ENCODE data around the gene AGER.

The AGER gene

DNA sequence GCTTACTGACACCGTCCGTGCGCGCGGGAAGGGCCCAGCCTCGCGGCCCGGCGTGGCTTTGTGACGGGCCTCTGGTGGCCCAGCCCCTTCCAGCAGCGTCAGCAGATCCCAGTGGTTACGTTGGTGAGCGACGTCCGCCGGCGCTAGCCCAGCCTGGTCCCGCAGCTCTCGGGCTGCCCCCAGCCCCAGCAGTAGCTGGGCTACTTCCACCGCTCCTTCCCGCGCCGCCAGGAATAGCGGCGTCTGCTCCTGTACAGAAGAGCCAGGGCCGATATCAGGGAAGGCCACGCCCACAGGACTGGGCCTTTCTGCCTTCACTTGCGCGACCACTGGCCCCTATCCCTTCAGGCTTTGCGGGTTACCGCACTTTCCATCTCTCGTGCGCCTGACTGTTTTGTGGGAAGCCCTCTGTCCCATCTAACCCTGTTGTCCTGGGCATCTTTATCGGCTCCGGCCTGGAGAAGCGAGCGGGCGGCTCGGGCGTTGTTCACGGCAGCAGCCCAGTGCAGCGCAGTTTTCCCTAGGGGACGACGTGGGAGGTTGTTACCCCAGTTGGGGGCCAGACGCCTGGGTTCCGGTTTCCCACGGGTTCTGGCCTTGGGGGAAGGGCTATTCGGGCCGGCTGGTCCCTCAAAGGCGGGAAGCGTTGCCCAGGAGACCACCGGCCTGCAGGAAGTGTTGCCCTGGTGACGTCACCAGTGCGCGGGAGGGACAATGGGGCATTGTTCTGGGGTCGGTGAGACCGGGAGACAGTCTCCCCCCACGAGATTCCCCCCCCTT lies 12.0 kb upstream of the AGER start:
- POLR2A ChIA-PET: interaction anchor here (0.6 to 2.3 kb wide), 21 partner anchors 9 to 775 kb away, joined by 3 to 28 read pairs (median 6); partner anchors contain the start of genes AGPAT1, ATF6B, DXO and FKBPL
- peak overlapping the region; percentile 72 for H3K4me3 ChIP-seq (ENCODE audit: low read depth, low read length)
- peaks cover 4% of the 10 kb centered on the region for H3K4me1 ChIP-seq (ENCODE audit: control insufficient read depth, insufficient read depth, low read length)
- peak overlapping the region; percentile 97 for H3K27ac ChIP-seq (ENCODE audit: extremely low read depth, low read depth, low read length)
- CTCF ChIA-PET: interaction anchor here (0.5 to 2.2 kb wide), 21 partner anchors 8 to 441 kb away, joined by 3 to 25 read pairs (median 5); partner anchors contain the start of genes ATF6B and HLA-DQA1
- no peaks in the 10 kb centered on the region for H3K9me3 ChIP-seq (ENCODE audit: control insufficient read depth, insufficient read depth, low read depth, low read length)
- no peaks in the 10 kb centered on the region for H3K36me3 ChIP-seq (ENCODE audit: control insufficient read depth in 2 of 2, insufficient read depth in 1 of 2, low read length in 2 of 2)
- no peak for TF ChIP-seq ZNF791 (tag by site-specific recombination; IDR thresholded peaks at IDR 0.05)
- TF ChIP-seq, protein P1, sequence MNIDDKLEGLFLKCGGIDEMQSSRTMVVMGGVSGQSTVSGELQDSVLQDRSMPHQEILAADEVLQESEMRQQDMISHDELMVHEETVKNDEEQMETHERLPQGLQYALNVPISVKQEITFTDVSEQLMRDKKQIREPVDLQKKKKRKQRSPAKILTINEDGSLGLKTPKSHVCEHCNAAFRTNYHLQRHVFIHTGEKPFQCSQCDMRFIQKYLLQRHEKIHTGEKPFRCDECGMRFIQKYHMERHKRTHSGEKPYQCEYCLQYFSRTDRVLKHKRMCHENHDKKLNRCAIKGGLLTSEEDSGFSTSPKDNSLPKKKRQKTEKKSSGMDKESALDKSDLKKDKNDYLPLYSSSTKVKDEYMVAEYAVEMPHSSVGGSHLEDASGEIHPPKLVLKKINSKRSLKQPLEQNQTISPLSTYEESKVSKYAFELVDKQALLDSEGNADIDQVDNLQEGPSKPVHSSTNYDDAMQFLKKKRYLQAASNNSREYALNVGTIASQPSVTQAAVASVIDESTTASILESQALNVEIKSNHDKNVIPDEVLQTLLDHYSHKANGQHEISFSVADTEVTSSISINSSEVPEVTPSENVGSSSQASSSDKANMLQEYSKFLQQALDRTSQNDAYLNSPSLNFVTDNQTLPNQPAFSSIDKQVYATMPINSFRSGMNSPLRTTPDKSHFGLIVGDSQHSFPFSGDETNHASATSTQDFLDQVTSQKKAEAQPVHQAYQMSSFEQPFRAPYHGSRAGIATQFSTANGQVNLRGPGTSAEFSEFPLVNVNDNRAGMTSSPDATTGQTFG (tag by site-specific recombination; IDR thresholded peaks at IDR 0.05; ENCODE audit: borderline replicate concordance): no peak
- no peak for TF ChIP-seq ZNF558 (tag by site-specific recombination; IDR thresholded peaks at IDR 0.05)
- peak; percentile 87 for TF ChIP-seq ZFHX2 (tag by site-specific recombination; conservative IDR thresholded peaks at IDR 0.05)
- TF ChIP-seq ZNF560 (tag by site-specific recombination; IDR thresholded peaks at IDR 0.05; ENCODE audit: borderline replicate concordance): no peak
- TF ChIP-seq ZNF571 (tag by site-specific recombination; IDR thresholded peaks at IDR 0.05): no peak
- TF ChIP-seq, protein P2, sequence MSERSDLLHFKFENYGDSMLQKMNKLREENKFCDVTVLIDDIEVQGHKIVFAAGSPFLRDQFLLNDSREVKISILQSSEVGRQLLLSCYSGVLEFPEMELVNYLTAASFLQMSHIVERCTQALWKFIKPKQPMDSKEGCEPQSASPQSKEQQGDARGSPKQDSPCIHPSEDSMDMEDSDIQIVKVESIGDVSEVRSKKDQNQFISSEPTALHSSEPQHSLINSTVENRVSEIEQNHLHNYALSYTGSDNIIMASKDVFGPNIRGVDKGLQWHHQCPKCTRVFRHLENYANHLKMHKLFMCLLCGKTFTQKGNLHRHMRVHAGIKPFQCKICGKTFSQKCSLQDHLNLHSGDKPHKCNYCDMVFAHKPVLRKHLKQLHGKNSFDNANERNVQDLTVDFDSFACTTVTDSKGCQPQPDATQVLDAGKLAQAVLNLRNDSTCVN (tag by site-specific recombination; optimal IDR thresholded peaks at IDR 0.05): peak; percentile 97
- TF ChIP-seq, protein P3, sequence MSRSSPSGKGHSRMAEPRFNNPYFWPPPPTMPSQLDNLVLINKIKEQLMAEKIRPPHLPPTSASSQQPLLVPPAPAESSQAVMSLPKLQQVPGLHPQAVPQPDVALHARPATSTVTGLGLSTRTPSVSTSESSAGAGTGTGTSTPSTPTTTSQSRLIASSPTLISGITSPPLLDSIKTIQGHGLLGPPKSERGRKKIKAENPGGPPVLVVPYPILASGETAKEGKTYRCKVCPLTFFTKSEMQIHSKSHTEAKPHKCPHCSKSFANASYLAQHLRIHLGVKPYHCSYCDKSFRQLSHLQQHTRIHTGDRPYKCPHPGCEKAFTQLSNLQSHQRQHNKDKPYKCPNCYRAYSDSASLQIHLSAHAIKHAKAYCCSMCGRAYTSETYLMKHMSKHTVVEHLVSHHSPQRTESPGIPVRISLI (tag by site-specific recombination; IDR thresholded peaks at IDR 0.05): no peak
- TF ChIP-seq SP2 (tag by site-specific recombination; IDR thresholded peaks at IDR 0.05): peak; percentile 47; the same call in 1 of the 2 replicates
- TF ChIP-seq ZBTB8A (tag by site-specific recombination; IDR thresholded peaks at IDR 0.05): peak; percentile 81; the same call in 1 of the 2 replicates
- TF ChIP-seq, protein P4, sequence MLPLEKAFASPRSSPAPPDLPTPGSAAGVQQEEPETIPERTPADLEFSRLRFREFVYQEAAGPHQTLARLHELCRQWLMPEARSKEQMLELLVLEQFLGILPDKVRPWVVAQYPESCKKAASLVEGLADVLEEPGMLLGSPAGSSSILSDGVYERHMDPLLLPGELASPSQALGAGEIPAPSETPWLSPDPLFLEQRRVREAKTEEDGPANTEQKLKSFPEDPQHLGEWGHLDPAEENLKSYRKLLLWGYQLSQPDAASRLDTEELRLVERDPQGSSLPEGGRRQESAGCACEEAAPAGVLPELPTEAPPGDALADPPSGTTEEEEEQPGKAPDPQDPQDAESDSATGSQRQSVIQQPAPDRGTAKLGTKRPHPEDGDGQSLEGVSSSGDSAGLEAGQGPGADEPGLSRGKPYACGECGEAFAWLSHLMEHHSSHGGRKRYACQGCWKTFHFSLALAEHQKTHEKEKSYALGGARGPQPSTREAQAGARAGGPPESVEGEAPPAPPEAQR (tag by site-specific recombination; IDR thresholded peaks at IDR 0.05): 0 out of 2 replicates have a peak, but pooled peaks have one; percentile 21
- TF ChIP-seq KLF1 (tag by site-specific recombination; IDR thresholded peaks at IDR 0.05): peak; percentile 48; the same call in 1 of the 2 replicates
- no peak for TF ChIP-seq ZNF214 (tag by site-specific recombination; IDR thresholded peaks at IDR 0.05; ENCODE audit: borderline replicate concordance)
- no peak for TF ChIP-seq ZNF530 (tag by site-specific recombination; IDR thresholded peaks at IDR 0.05; ENCODE audit: low read depth)
- TF ChIP-seq KLF9 (tag by site-specific recombination; IDR thresholded peaks at IDR 0.05; ENCODE audit: low read depth): peak; percentile 93
- no peak for TF ChIP-seq ZNF157 (tag by site-specific recombination; IDR thresholded peaks at IDR 0.05)
- TF ChIP-seq ZNF623 (tag by site-specific recombination; IDR thresholded peaks at IDR 0.05): 0 out of 2 replicates have a peak, but pooled peaks have one; percentile 5
- TF ChIP-seq ZNF747 (tag by site-specific recombination; IDR thresholded peaks at IDR 0.05): no peak
- TF ChIP-seq, protein P5, sequence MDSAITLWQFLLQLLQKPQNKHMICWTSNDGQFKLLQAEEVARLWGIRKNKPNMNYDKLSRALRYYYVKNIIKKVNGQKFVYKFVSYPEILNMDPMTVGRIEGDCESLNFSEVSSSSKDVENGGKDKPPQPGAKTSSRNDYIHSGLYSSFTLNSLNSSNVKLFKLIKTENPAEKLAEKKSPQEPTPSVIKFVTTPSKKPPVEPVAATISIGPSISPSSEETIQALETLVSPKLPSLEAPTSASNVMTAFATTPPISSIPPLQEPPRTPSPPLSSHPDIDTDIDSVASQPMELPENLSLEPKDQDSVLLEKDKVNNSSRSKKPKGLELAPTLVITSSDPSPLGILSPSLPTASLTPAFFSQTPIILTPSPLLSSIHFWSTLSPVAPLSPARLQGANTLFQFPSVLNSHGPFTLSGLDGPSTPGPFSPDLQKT (IDR thresholded peaks at IDR 0.05; ENCODE audit: borderline replicate concordance, low read depth, low read length): no peak
- peak; percentile 43; the same call in 1 of the 2 replicates for TF ChIP-seq ZSCAN30 (tag by site-specific recombination; IDR thresholded peaks at IDR 0.05)
- TF ChIP-seq ZNF19 (tag by site-specific recombination; IDR thresholded peaks at IDR 0.05; ENCODE audit: low read depth): no peak
- TF ChIP-seq ZBTB7A (tag by site-specific recombination; IDR thresholded peaks at IDR 0.05; ENCODE audit: low read depth): peak; percentile 69; the same call in 1 of the 2 replicates
- TF ChIP-seq, protein P6, sequence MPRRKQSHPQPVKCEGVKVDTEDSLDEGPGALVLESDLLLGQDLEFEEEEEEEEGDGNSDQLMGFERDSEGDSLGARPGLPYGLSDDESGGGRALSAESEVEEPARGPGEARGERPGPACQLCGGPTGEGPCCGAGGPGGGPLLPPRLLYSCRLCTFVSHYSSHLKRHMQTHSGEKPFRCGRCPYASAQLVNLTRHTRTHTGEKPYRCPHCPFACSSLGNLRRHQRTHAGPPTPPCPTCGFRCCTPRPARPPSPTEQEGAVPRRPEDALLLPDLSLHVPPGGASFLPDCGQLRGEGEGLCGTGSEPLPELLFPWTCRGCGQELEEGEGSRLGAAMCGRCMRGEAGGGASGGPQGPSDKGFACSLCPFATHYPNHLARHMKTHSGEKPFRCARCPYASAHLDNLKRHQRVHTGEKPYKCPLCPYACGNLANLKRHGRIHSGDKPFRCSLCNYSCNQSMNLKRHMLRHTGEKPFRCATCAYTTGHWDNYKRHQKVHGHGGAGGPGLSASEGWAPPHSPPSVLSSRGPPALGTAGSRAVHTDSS (tag by site-specific recombination; IDR thresholded peaks at IDR 0.05): no peak
- peak; percentile 93 for TF ChIP-seq ZNF76 (tag by site-specific recombination; IDR thresholded peaks at IDR 0.05; ENCODE audit: borderline replicate concordance, low read depth)
- TF ChIP-seq ZNF221 (tag by site-specific recombination; IDR thresholded peaks at IDR 0.05; ENCODE audit: borderline replicate concordance): no peak
- TF ChIP-seq ZNF48 (tag by site-specific recombination; IDR thresholded peaks at IDR 0.05): no peak
